NCI-H187 (cell line): ENCODE results near the gene AREG.

Experiments
- DNase-seq, 2 experiments: peaks; one replicate each; lab custom pipeline; 2025; lab: John Stamatoyannopoulos, UW

The AREG gene

GRCh38 chr4:74463123-74463522, 18.2 kb downstream of the AREG start:
- DNase-seq: no peak

DNA sequence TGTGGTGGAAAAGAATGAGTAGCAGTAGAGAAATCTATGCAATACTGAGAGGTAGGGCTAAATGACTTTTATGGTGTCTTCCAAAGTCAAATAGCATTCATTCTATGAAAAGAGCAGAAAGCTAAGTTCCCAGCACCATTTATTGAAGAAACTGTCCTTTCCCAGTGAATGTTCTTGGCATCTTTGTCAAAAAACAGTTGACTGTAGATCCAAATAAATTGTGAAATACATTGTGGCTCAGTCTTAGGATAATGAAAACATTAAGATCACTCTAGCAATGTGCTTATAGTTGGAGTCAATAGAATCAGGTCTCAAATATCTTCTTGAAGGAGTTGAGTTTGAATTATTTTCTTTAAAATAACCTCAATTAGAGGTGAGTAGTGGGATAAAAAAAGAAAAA, 19.4 kb downstream of the AREG start:
- DNase-seq: no peak

DNA sequence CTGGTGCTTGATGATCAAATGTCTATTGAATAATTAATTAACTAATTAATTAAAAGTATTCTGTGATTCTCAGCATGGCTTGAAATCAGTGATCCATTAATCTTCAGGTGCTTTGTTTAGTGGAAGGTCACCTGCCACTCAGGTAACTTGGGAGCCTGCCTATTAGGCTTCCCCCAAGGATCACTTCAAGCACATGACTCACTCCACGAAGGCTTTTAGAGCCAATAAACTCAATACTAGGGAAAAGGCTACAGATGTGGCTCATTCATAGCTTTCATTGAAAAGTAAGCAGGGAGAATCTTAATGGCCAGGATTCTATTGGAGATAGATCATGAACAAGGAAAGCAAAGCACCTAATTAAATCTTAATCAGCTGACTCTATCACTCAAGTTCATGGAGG, 21.3 kb downstream of the AREG start:
- DNase-seq: no peak

- no peak for DNase-seq
These were observed 26.3 kb downstream of the AREG start for GRCh38 chr4:74471264-74471663.

DNA sequence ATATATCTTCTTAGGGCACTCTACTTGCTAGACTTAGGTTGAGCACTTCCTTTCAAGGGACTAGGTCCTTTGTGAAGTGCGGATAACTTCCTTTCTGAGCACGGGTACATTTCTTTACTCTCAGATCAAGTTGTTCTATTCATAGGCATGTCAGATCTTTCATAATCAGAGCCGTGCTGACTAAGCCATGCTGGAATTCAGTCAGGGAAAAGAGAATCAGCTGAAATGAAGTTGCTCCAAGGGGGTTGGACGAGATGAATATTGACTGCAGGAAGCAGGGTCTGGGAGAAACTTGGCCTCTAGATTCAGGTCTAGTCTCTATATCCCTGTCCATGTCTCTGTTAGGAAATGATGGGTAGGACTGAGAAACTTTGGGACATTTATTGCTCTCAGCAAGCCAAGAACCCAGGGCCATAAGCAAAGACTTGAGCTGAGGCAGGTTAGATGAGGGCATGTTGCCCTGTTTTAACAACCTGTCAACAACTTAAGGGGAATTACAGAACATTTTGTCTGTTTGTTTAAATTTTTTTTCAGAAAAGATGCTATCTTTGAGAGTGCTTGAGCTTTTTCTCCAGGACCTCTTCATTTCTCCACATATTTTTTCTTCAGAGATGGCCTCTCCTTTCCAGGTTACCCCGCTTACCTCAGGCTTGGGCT, 28.3 kb downstream of the AREG start:
- DNase-seq: no peak

DNA sequence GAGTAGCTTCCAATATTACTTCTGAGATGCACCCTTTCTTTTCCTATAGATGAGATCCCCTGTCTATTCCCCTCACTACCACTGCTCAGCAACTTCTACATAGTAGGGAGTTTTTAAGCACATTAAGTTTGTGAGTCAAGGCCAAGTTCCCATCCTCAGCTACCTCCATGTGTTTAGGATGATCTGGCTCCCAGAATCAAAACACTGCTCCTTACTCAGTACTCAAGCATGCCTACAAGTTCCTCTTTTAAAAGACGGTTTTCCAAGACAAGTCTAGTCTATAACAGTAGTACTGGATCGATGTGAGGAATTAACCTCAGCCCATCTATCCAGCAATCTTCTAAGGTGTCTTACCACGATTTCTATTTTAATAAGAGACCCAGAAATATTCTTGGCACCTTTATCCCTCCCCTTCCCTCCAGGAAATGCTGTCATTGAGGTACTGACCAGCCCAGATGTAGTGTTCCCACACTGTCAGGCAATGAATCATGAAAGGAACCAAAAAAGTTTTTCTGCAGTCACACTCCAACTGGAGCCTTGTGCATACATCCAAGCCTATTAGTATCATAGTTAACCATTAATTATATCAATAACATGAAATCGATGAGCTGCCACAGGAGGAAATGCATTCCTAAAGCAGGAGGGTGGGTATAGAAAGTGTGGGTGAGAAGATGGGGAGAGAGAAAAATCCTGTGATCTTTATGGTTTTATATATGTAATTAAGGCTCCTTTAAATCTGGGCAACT, 29.6 kb downstream of the AREG start:
- DNase-seq: no peak

DNA sequence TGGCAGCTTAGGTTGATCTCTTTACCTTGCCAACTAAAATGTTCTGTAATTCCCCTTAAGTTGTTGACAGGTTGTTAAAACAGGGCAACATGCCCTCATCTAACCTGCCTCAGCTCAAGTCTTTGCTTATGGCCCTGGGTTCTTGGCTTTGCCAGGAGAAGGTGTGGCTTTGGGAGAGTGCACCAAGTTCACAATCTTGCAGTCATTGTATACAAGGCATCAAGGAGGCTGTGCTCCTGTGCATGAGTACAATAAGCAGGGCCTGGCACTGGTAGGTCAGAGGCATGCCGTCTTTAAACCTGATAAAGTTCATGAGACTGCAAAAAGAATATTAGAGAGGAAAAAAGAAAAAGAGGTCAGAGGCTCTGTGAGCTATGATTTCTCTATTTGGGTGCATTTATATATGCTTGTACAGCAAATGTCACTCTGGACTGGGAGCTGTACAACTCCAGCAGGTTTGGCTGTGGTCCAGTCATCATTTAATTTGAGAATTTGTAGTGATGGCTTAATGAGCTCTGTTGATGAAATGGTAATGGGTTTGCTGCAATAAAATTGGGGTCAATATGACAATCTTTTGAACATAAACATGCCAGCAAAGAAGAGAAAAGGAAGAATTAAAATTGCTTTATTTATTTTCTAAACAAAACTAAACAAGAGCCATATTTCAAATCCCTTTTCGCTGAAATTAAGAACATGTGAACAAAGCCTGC, 30.3 kb downstream of the AREG start:
- DNase-seq: no peak

DNA sequence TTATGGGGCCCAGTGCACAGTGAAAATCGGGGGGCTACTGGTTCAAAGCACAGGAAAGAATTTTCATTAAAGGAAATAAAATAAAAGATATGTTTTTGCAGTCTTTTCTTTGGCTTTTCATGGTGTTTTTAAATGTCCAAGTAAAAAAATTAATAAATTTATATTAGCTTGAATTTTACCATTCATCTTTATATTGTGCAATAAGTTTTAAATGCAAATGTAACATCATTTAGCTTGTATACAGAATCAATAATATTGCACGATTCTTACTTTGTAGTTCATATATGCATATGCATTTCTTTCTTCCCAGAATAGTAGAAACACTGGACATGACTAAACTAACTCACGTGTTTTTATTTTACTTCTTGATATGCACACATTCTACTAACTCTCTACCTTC, 31.0 kb downstream of the AREG start:
- no peak for DNase-seq

GRCh38 chr4:74479009-74479408, 34.1 kb downstream of the AREG start:
- no peak for DNase-seq

- no peak for DNase-seq
These were observed 35.3 kb downstream of the AREG start for GRCh38 chr4:74480267-74480666.

GRCh38 chr4:74481891-74482609, 37.1 kb downstream of the AREG start:
- no peak for DNase-seq

GRCh38 chr4:74483226-74483911, 38.4 kb downstream of the AREG start:
- no peak for DNase-seq

GRCh38 chr4:74486905-74487304, 42.0 kb downstream of the AREG start:
- no peak for DNase-seq

DNA sequence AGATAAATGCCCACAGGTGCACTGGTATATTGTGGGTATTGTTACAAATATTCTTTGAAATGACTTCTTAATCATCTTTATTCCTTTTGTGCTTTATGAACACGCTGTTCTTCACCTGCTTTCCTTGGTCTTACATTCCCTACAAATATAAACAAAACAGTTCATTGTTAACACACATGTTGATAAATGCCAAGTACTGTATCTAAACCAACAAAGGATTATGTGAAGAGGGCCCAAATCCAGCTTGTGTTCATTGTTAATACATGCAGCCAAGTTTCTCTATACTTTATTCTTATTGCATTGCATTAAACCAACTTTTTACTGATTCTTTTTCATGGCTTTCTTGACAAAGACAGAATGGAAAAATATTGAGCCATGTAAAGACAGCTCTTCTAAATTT, 42.8 kb downstream of the AREG start:
- no peak for DNase-seq

GRCh38 chr4:74490736-74491135, 45.8 kb downstream of the AREG start:
- DNase-seq: no peak

DNA sequence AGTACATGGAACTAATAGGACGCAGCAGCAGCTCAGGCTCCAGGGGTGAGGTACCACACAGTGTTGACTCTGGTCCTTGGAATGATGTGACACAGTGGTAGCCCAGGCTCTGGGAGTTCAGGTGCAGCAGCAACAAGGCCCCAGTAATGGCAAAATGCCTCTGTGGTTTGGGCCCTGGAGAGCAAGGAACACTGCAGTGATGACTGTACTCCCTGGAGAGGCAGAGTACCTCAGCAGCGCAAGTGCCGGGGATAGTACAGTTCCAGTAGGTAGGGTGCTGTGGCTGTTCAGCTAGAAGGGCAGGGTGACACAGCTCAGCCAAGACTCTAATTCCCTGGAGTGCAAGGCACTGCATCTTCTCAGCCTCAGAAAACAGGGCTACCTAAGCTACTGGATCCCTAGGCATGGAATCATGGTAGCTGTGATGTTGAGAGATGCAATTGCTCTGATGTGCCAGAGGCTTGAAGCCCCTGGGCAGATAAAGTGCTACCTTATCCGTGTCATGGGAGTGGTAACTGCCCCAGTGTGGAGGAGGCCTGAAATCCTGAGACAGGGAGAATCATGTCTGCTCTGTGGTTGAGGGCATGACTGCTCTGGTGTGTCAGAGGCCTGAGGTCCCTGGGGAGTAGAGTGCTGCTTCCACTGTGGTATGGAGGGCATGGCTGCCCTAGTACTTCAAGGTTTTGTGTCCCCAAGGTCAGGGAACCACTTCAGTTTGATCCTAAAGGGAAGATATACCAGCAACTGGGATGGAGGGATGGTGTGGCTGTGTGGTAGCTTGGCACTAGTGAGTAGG, 55.2 kb downstream of the AREG start:
- DNase-seq: no peak

DNA sequence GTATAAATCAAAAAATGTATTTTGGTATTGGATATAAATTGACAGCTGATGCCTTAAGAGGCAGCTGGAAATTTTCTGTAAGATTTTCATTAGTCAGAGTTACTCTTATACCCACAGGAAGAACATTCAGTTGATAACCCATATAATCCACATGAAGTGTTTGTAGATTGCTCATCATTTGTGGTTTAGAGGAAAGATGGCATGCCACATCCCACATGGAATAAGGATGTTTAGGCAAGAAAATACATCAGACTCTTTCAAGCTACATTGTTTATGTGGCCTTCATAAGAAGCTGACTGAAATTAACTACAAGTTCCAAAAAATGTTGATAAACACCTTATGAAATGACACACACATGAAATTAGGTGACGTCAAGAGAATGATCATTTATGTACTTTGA, 56.6 kb downstream of the AREG start:
- no peak for DNase-seq

DNA sequence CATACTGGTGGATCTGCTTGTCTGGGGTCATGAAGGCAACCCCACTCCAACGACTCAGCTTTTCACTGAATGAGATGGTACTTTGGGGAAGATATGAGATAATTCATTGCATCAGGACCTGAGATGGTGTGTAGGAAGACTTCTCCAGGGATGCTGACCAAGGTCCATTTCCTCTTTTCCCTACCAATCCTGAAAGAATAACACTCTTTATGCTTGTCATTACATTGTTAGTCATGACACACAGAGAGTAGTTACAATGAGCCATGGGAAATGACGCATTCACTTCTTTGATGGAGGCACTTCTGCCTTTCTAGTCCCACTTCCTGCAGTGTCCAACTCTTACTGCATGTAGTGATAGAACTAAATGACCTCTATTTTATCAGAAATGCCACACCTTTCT, 58.6 kb downstream of the AREG start:
- no peak for DNase-seq

GRCh38 chr4:74504212-74504611, 59.3 kb downstream of the AREG start:
- no peak for DNase-seq
